ENCODE measurements around the gene KLHL26.
A peak's percentile ranks its signal among the peaks of the same experiment; 100 is the strongest.
"Not testable (repeated sequence)": the region's sequence is repeated elsewhere in the genome, so short reads cannot be mapped to it uniquely, and the experiment has no call there.

KLHL26 gene

DNA sequence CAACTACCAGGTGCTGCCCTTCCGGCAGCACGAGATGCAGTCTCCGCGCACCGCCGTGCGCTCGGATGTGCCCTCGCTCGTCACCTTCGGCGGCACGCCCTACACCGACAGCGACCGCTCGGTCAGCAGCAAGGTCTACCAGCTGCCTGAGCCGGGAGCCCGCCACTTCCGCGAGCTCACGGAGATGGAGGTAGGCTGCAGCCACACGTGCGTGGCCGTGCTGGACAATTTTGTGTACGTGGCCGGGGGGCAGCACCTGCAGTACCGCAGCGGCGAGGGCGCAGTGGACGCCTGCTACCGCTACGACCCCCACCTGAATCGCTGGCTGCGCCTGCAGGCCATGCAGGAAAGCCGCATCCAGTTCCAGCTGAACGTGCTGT lies 31.4 kb downstream of the KLHL26 start:
- no peak for DNase-seq

- DNase-seq, result no peak
These were observed 32.1 kb downstream of the KLHL26 start for GRCh38 chr19:18668744-18669523.

DNA sequence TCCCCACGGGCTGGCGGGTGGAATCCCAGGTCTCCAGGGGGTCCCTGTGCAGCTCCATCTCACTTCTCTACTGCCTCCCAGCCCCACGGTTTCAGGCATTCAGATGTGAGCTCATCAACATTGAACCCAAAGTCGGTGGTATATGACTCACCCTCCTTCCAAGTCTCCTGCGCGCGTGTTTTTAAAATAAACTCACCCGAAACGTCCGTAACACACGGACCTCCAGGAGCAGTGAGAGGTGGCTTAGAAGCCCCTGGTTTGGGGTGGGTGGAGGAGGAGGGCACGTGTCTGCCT lies 32.6 kb downstream of the KLHL26 start:
- DNase-seq, result no peak

- no peak for DNase-seq
These were observed 33.1 kb downstream of the KLHL26 start for GRCh38 chr19:18669883-18670282.

DNA sequence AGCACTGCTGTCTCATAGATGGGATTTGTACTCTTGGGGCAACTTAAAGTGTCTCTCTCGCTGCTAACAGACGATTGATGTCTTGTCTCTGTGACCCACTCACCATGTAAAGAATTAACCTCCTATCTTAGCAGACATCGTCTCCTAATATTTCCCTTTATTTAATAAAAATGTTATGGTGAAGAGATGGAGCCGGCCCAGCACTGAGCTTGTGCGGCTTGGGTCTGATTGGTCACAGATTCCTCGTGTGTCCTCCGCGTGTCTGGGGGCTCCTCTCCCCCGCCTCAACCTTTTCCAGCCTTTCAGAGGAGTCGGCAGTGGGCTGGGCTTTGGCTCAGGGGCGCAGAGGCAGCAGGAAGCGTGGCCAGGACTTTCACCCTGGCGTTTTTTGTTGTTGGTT lies 33.5 kb downstream of the KLHL26 start:
- DNase-seq, result no peak

- no peak for DNase-seq
These were observed 34.6 kb downstream of the KLHL26 start for GRCh38 chr19:18671303-18672043.

DNA sequence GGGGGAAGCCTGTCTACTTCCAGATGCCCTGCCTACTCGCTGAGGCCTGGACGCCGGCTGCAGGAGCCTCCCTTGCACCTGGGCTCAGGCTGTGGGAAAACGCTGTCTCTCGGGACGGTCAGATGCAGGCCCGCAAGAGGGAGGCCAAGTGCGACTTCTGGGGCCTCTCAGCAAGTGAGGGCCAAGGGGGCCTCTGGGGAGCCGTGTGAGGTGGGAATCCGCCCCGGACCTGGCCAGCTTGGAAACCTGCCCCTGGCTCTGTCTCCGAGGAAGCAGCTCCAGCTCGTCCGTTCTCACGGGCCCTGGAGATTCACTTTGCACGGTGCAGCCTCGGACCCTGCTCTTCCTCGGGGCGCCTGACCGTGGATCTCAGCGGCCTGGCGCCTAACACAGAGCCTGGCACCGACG lies 35.2 kb downstream of the KLHL26 start:
- no peak for DNase-seq

GRCh38 chr19:18672606-18673337 lies 35.9 kb downstream of the KLHL26 start:
- no peak for DNase-seq

GRCh38 chr19:18674616-18675015 lies 37.8 kb downstream of the KLHL26 start:
- DNase-seq, result no peak

DNA sequence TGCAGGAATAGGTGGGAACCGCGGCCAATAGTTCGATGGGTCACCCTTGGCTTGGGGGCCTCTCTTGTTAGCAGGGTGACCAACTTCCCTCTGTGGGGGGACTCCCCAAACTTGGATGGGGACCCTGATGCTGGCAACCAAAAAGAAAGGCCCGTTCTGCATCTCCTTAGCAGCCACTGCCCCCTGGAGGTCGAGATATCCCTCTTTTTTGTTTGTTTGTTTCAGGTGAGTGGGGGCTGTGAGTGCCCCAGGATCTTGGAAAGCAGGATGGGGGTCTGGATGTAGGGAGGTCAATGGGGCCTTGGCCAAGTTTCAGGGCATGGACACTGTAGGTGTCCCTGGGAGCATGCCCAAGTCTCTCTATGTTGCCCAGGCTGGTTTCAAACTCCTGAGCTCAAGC lies 39.0 kb downstream of the KLHL26 start:
- peak; percentile 50 for DNase-seq

DNA sequence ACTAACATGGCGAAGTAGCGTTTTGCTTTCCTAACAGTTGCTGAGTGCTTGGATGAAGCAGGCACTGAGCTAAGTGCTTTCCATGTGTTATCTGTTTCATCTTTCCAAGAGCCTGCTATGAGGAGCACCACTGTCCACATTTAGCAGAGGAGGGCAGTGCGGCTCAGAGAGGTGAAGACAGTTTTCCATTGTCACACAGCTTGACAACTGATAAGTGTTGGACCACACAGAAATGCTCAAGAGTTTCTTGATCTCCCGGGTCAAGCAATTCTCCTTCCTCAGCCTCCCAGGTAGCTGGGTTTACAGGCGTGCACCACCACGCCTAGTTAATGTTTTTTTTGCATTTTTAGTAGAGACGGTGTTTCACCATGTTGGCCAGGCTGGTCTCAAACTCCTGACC lies 39.9 kb downstream of the KLHL26 start:
- no peak for DNase-seq

GRCh38 chr19:18677156-18677555 lies 40.3 kb downstream of the KLHL26 start:
- DNase-seq, result no peak

- DNase-seq, result not testable (repeated sequence)
These were observed 43.3 kb downstream of the KLHL26 start for GRCh38 chr19:18680148-18680547.

DNA sequence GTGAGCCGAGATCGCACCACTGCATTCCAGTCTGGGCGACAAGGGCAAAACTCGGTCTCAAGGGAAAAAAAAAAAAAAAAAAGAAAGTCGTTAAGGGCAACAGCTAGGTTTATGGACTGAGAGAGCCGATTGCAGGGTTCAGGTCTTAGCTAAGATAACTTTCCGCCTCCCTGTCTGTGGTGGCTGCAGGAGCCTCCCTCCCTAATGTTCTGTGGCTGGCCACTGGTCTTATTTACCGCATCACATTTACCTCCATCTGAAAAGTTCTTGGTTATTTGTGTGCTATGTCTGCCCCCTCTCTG lies 45.9 kb downstream of the KLHL26 start:
- no peak for DNase-seq

- peak; percentile 93 for DNase-seq
These were observed 46.5 kb downstream of the KLHL26 start, which contains the start of gene CRTC1 for GRCh38 chr19:18683109-18683957. Gene CRTC1, plus strand, starts transcription at chr19:18683680. Its CDS starts 23 bp downstream, at chr19:18683703.

DNA sequence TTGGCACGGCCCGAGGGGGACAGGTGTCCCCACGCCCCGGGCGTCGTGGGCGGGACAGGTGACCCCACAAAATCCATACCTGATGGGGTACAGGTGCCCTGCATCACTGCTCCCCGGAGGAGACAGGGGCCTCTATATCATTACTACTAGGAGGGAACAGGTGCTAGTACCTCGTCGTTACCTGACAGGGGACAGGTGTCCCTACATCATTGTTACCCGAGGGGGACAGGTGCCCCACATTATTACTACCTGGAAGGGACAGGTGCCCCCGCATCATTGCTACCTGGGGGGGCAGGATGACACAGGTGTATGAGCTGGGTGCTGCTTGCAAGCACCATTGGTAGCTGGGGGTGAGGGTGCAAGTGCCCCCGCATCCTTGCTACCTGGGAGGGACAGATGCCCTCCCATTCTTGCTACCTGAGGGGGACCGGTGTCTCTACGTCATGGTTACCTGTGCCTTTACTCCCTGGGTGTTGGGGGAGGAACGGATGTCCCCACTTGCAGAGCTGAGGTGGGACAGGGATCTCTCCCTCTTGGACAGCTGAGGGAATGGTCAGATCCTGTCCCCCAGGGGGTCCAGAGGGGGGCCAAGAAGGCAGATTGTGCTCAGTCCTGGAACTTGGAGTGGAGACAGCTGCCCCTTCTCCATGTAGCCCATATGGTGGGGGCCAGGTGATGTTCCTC lies 47.3 kb downstream of the KLHL26 start:
- DNase-seq, result no peak

DNA sequence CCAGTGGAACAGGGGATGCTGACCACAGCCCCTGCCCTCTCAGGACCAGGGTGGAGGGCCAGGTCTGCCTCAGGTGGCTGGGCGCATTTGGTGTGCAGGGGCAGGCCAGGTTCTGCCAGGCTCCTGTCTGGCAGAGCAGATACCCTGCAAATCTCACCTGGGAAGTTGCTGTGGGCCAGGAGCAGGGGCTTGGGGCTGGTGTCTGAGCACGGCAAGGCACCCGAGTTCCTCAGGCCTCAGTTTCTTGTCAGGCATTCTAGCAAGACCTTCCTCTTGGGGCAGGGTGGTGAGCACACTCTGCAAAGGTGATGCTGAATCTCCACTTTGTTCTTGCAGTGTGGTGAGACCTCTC lies 47.8 kb downstream of the KLHL26 start:
- no peak for DNase-seq

DNA sequence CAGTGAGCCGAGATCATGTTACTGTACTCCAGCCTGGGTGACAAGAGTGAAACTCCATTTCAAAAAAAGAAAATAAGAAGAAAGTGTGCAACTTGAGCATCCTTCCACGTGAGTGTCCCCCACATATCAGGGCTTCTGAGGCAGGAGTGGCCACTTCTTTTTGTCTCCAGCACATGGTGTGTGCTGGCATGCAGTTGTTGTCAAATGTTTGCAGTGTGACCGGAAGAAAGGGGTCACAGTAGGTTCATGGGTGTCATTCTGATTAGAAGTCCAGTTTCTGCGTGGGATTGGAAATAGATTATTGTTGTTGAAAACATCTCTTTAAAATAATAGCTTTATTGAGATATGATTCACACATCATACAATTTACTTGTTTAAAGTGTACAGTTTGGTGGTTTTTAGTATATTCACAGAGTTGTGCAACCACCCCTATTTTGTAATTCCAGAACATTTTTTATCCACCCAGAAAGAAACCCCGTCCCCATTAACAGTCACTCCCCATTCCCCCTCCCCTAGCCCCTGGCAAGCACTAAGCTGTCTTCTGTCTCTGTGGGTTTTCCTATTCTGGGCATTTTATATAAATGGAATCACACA lies 48.9 kb downstream of the KLHL26 start:
- DNase-seq, result no peak

DNA sequence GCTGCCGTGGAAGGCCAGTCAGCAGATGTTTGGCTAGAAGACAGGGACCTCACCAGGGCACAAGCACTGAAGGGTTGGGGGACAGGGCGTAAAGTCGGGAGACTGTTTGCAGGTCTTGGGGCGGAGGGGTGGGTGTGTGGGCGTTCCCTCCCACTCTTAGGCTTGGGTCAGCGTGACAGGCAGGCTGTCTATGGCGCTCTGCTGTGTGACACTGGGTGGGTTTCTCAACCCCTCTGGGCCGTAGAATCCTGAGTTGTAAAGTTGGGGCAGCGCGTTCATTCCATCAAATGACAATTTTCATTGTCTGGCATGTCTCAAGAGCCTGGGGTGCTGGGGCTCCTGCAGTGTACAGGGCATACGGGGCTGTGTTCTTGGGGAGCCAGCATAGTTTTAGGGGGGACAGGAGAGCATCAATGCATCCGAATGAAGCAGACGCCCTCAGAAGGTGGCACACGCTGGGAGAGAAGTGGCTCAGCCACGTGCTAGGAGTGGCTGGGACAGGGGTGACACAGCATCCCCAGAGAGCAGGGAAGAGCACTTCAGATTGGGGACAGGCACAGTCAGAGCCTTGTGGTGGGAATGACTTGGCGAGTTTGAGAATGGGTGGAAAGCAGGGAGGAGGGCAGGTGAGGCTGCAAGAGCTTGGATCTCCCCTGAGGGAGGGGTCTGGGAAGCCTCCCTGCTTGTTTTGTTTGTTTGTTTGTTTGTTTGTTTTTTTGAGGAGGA lies 51.1 kb downstream of the KLHL26 start:
- DNase-seq, result no peak

DNA sequence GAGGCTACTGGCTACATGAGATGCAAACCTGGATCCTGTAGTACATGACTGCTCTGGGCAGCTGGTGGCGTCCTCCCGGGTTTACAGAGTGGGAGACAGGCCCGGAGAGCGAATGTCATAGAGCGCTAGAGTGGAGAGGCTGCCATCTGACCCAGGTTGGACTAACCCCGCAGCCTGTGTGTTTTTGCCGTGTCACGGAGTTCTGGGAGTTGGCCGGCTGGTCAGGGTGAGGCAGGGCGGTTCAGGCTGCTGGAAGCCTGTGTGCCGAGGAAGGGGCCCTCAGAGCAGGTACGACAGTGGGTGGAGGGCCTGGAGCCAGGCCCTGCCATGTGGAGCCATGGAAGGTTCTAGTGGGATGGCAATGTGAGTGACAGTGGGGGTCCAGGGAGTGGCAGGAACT lies 59.2 kb downstream of the KLHL26 start:
- no peak for DNase-seq

DNA sequence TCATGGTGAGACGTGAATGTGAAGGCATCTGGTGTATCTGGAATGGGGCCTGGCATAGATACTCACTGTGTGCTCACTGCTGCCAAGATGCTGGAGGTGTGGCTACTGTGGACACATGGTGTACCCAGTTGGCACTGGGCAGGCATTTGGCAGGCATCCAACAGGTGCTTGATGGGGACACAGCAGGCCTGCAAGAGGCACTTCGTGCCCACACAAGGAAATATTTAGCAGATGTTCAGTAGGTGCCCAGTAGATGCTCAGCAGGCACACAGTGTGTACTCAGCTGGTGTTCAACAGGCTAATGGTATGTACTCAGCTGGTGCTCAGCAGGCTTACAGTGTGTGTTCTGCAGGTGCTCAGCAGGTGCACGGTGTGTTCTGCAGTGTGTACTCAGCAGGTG lies 60.9 kb downstream of the KLHL26 start:
- DNase-seq, result no peak
